H9 (cell line): ENCODE results near the gene MBD2. TPM values are rescaled to one million over a fixed set of nuclear protein-coding genes. Genes with fewer than 3 reads are reported as not detected.

ENCODE experiments used
- DNase-seq: peaks from one replicate; pipeline ENCODE4 v3.0.0-alpha.2; 2017
- H2AFZ ChIP-seq: one replicate; pipeline ENCODE4 v1.6.1; 2013; ENCODE audit warnings: mild to moderate bottlenecking, low read length, control low read depth, moderate library complexity
- H2AK5ac ChIP-seq: 2 replicates; pipeline ENCODE4 v1.6.1; 2013; ENCODE audit warnings: low read length, control low read depth, mixed read lengths; ENCODE audit not compliant: insufficient read length
- H2BK120ac ChIP-seq: one replicate; pipeline ENCODE4 v1.6.1; 2013; ENCODE audit warnings: low read depth, mild to moderate bottlenecking, low read length, control low read depth, inconsistent platforms; ENCODE audit not compliant: poor library complexity, severe bottlenecking
- H2BK12ac ChIP-seq: 2 replicates; pipeline ENCODE4 v1.6.1; 2013; ENCODE audit warnings: low read length, control low read depth, mixed read lengths, low read depth; ENCODE audit not compliant: insufficient read length
- H2BK15ac ChIP-seq: 2 replicates; pipeline ENCODE4 v1.6.1; 2013; ENCODE audit warnings: low read depth, low read length, control low read depth
- H2BK20ac ChIP-seq: one replicate; pipeline ENCODE4 v1.6.1; 2013; ENCODE audit warnings: low read depth, mild to moderate bottlenecking, low read length, control low read depth, inconsistent platforms; ENCODE audit not compliant: poor library complexity, severe bottlenecking
- H2BK5ac ChIP-seq: 2 replicates; pipeline ENCODE4 v1.6.1; 2013; ENCODE audit warnings: low read length, control low read depth, mixed read lengths; ENCODE audit not compliant: insufficient read length
- H3K14ac ChIP-seq: 2 replicates; pipeline ENCODE4 v1.6.1; 2013; ENCODE audit warnings: low read length, control low read depth; ENCODE audit not compliant: insufficient read depth
- H3K18ac ChIP-seq: 2 replicates; pipeline ENCODE4 v1.6.1; 2013; ENCODE audit warnings: low read depth, mild to moderate bottlenecking, mixed read lengths, low read length, control low read depth; ENCODE audit not compliant: insufficient read length
- H3K23ac ChIP-seq: 2 replicates; pipeline ENCODE4 v1.6.1; 2013; ENCODE audit warnings: low read length, control low read depth, mixed read lengths, low read depth; ENCODE audit not compliant: insufficient read length
- H3K23me2 ChIP-seq: 2 replicates; pipeline ENCODE4 v1.6.1; 2013; ENCODE audit warnings: low read depth, mild to moderate bottlenecking, mixed read lengths, low read length, control low read depth; ENCODE audit not compliant: insufficient read length, poor library complexity, severe bottlenecking
- H3K27ac ChIP-seq: 2 replicates; pipeline ENCODE4 v1.5.1; 2013; ENCODE audit warnings: low read length, control low read depth, mixed read lengths, low read depth; ENCODE audit not compliant: insufficient read length
- H3K27me3 ChIP-seq: 2 replicates; pipeline ENCODE4 v1.6.1; 2013; ENCODE audit warnings: low read length, control low read depth, inconsistent platforms; ENCODE audit not compliant: insufficient read depth
- H3K4ac ChIP-seq: 2 replicates; pipeline ENCODE4 v1.6.1; 2013; ENCODE audit warnings: low read depth, mild to moderate bottlenecking, control low read depth, inconsistent platforms, low read length, moderate library complexity
- H3K4me1 ChIP-seq: 2 replicates; pipeline ENCODE4 v1.6.1; 2013; ENCODE audit warnings: low read length, control low read depth, inconsistent platforms; ENCODE audit not compliant: insufficient read depth
- H3K4me2 ChIP-seq: 2 replicates; pipeline ENCODE4 v1.6.1; 2013; ENCODE audit warnings: low read length, control low read depth, mixed read lengths; ENCODE audit not compliant: insufficient read length, insufficient read depth
- H3K56ac ChIP-seq: 2 replicates; pipeline ENCODE4 v1.6.1; 2013; ENCODE audit warnings: low read depth, mild to moderate bottlenecking, mixed read lengths, low read length, control low read depth; ENCODE audit not compliant: insufficient read length
- H3K79me1 ChIP-seq: 2 replicates; pipeline ENCODE4 v1.6.1; 2013; ENCODE audit warnings: low read depth, mild to moderate bottlenecking, moderate library complexity, low read length, control low read depth, inconsistent platforms; ENCODE audit not compliant: insufficient read depth, poor library complexity, severe bottlenecking
- H3K79me2 ChIP-seq: 2 replicates; pipeline ENCODE4 v1.6.1; 2013; ENCODE audit warnings: low read length, control low read depth, inconsistent platforms; ENCODE audit not compliant: insufficient read depth
- H3K9ac ChIP-seq: 2 replicates; pipeline ENCODE4 v1.6.1; 2013; ENCODE audit warnings: low read length, control low read depth, mixed read lengths; ENCODE audit not compliant: insufficient read length; ENCODE audit errors: extremely low read depth
- H3K9me3 ChIP-seq: one replicate; pipeline ENCODE4 v1.6.1; 2013; ENCODE audit warnings: low read depth, low read length, inconsistent platforms; ENCODE audit not compliant: control insufficient read depth
- H3T11ph ChIP-seq: one replicate; pipeline ENCODE4 v1.6.1; 2013; ENCODE audit warnings: mild to moderate bottlenecking, low read length, control low read depth, inconsistent platforms
- H4K20me1 ChIP-seq: one replicate; pipeline ENCODE4 v1.6.1; 2013; ENCODE audit not compliant: control insufficient read depth, insufficient read length, insufficient read depth
- H4K5ac ChIP-seq: 2 replicates; pipeline ENCODE4 v1.6.1; 2013; ENCODE audit warnings: low read depth, mild to moderate bottlenecking, mixed read lengths, low read length, control low read depth; ENCODE audit not compliant: insufficient read length
- H4K8ac ChIP-seq: replicated peaks from 2 replicates; pipeline ENCODE4 v1.6.1; 2013; ENCODE audit warnings: low read length, control low read depth, mixed read lengths, low read depth; ENCODE audit not compliant: insufficient read length
- H4K91ac ChIP-seq: 2 replicates; pipeline ENCODE4 v1.6.1; 2013; ENCODE audit warnings: low read depth, mild to moderate bottlenecking, moderate library complexity, mixed read lengths, low read length, control low read depth; ENCODE audit not compliant: insufficient read length
- H3K27ac Mint-ChIP-seq, 3 experiments: 2 replicates in 2 of 3; 3 replicates in 1 of 3; pipeline ENCODE4 v1.8.0; 2020 to 2021; ENCODE audit warnings: mixed read lengths in 3 of 3, mild to moderate bottlenecking in 1 of 3, moderate library complexity in 1 of 3
- H3K27me3 Mint-ChIP-seq: 2 replicates; pipeline ENCODE4 v1.8.0; 2021; ENCODE audit warnings: low read depth, mild to moderate bottlenecking, moderate library complexity, mixed read lengths
- H3K36me3 Mint-ChIP-seq, 3 experiments: 2 replicates in 2 of 3; 3 replicates in 1 of 3; pipeline ENCODE4 v1.8.0; 2020 to 2021; ENCODE audit warnings: low read depth in 3 of 3, mixed read lengths in 3 of 3; ENCODE audit not compliant: insufficient read depth in 1 of 3
- H3K4me1 Mint-ChIP-seq, 2 experiments: 2 replicates each; pipeline ENCODE4 v1.8.0; 2020; ENCODE audit warnings: mixed read lengths in 2 of 2
- H3K4me3 Mint-ChIP-seq, 2 experiments: 2 replicates in 1 of 2; 3 replicates in 1 of 2; pipeline ENCODE4 v1.8.0; 2020 to 2021; ENCODE audit warnings: mild to moderate bottlenecking in 2 of 2, mixed read lengths in 2 of 2, moderate library complexity in 1 of 2
- H3K9me3 Mint-ChIP-seq, 2 experiments: 2 replicates in 1 of 2; 3 replicates in 1 of 2; pipeline ENCODE4 v1.8.0; 2020; ENCODE audit warnings: mild to moderate bottlenecking in 2 of 2, mixed read lengths in 2 of 2, moderate library complexity in 1 of 2
- WGBS: extraction: QIAGEN DNeasy Blood & Tissue Kit; methylation state at CpG from one replicate; pipeline ENCODE4 v1.1.7; 2013; ENCODE audit warnings: missing lambda C conversion rate, low lambda C conversion rate, mixed read lengths; ENCODE audit not compliant: insufficient read length; ENCODE audit errors: extremely low coverage; 5-methylcytosine and 5-hydroxymethylcytosine counted together
- total RNA-seq: library from RNA; stranded (reverse); gene quantifications from 2 replicates; pipeline ENCODE4 v1.2.1, GENCODE V29; 2021
- TF ChIP-seq, protein P1 (sequence below): fragments of 200-600 bp; sonication (generic); conservative IDR thresholded peaks from 3 replicates; pipeline ENCODE4 v1.8.0; 2021; ENCODE audit warnings: antibody characterized with exemption, mild to moderate bottlenecking

The MBD2 gene
- total RNA-seq, 1 experiment from 2014 or later: 34.0 TPM

GRCh38 chr18:54261894-54262293 is 37.4 kb upstream of the MBD2 start:
- TF ChIP-seq, protein P1, sequence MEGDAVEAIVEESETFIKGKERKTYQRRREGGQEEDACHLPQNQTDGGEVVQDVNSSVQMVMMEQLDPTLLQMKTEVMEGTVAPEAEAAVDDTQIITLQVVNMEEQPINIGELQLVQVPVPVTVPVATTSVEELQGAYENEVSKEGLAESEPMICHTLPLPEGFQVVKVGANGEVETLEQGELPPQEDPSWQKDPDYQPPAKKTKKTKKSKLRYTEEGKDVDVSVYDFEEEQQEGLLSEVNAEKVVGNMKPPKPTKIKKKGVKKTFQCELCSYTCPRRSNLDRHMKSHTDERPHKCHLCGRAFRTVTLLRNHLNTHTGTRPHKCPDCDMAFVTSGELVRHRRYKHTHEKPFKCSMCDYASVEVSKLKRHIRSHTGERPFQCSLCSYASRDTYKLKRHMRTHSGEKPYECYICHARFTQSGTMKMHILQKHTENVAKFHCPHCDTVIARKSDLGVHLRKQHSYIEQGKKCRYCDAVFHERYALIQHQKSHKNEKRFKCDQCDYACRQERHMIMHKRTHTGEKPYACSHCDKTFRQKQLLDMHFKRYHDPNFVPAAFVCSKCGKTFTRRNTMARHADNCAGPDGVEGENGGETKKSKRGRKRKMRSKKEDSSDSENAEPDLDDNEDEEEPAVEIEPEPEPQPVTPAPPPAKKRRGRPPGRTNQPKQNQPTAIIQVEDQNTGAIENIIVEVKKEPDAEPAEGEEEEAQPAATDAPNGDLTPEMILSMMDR: no peak
- H3K27ac Mint-ChIP-seq: no peak overlapping the region
- H2BK12ac ChIP-seq: no peak overlapping the region
- no peaks in the 10 kb centered on the region for H3K27me3 Mint-ChIP-seq
- H3T11ph ChIP-seq: no peak overlapping the region
- H2BK5ac ChIP-seq: no peak overlapping the region
- H3K14ac ChIP-seq: no peak overlapping the region
- WGBS: no CpG with 5 or more reads among the region's 3 CpGs
- H3K9ac ChIP-seq: no peak overlapping the region
- H2AK5ac ChIP-seq: no peak overlapping the region
- H3K4me1 ChIP-seq: no peaks in the 10 kb centered on the region
- H3K18ac ChIP-seq: no peak overlapping the region
- no peaks in the 10 kb centered on the region for H3K27me3 ChIP-seq
- H4K8ac ChIP-seq: no peak overlapping the region
- H3K36me3 Mint-ChIP-seq: peaks cover 0 to 4% (median 0%) of the 10 kb centered on the region in 3 experiments; a peak in 1 of 7 replicates
- H2BK20ac ChIP-seq: no peak overlapping the region
- H3K4me2 ChIP-seq: no peak overlapping the region
- H3K4me1 Mint-ChIP-seq: peaks cover 20 to 22% of the 10 kb centered on the region in 2 experiments
- H4K91ac ChIP-seq: no peak overlapping the region
- no peak for DNase-seq
- no peak overlapping the region for H3K56ac ChIP-seq
- no peak overlapping the region for H4K5ac ChIP-seq
- no peak overlapping the region for H2AFZ ChIP-seq
- no peaks in the 10 kb centered on the region for H3K79me2 ChIP-seq
- no peak overlapping the region for H3K23ac ChIP-seq
- no peak overlapping the region for H3K4ac ChIP-seq
- no peaks in the 10 kb centered on the region for H3K23me2 ChIP-seq
- no peaks in the 10 kb centered on the region for H3K9me3 Mint-ChIP-seq
- no peaks in the 10 kb centered on the region for H3K79me1 ChIP-seq
- H2BK120ac ChIP-seq: no peak overlapping the region
- H4K20me1 ChIP-seq: no peaks in the 10 kb centered on the region
- H2BK15ac ChIP-seq: no peak overlapping the region
- no peak overlapping the region for H3K4me3 Mint-ChIP-seq
- H3K27ac ChIP-seq: no peak overlapping the region
- H3K9me3 ChIP-seq: no peaks in the 10 kb centered on the region
